ENCODE results near the gene NFIC.

DNA sequence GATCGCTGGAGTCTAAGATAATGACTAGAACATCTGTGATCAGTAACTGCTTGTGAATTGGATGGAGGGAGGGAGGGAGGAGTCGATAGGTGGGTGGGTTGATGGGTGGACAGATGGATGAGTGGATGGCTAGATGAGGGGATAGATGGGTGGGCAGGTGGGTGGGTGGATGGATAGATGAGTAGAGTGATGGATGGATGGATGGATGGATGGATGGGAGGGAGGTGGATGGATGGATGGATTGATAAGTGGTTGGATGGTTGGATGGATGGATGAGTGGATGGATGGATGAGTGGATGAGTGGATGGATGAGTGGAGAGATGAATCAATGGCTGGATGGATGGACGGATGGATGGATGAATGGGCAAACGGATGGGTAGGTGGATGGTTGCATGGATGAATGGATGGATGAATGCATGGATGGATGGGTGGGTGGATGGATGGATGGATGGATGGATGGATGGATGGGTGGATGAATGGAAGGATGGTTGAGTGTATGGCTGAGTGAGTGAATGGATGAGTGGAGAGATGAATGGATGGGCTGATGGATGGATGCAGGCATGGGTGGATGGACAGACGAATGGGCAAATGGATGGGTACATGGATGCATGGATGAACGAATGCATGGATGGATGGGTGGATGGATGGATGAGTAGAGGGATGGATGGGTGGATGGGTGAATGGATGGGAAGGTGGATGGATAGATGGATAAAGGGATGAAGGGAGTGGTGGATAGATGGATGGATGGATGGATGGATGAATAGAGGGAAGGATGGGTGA lies 44.0 kb upstream of the NFIC start:
- TF ChIP-seq, protein P1, sequence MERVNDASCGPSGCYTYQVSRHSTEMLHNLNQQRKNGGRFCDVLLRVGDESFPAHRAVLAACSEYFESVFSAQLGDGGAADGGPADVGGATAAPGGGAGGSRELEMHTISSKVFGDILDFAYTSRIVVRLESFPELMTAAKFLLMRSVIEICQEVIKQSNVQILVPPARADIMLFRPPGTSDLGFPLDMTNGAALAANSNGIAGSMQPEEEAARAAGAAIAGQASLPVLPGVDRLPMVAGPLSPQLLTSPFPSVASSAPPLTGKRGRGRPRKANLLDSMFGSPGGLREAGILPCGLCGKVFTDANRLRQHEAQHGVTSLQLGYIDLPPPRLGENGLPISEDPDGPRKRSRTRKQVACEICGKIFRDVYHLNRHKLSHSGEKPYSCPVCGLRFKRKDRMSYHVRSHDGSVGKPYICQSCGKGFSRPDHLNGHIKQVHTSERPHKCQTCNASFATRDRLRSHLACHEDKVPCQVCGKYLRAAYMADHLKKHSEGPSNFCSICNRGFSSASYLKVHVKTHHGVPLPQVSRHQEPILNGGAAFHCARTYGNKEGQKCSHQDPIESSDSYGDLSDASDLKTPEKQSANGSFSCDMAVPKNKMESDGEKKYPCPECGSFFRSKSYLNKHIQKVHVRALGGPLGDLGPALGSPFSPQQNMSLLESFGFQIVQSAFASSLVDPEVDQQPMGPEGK (CRISPR knock-in tag; IDR thresholded peaks at IDR 0.05; ENCODE audit: borderline replicate concordance) = no peak
- TF ChIP-seq ZFP30 (CRISPR knock-in tag; IDR thresholded peaks at IDR 0.05) = no peak
- no peak for TF ChIP-seq ZC3H10 (CRISPR knock-in tag; IDR thresholded peaks at IDR 0.05)
- TF ChIP-seq ZFP3 (CRISPR knock-in tag; IDR thresholded peaks at IDR 0.05) = no peak
- TF ChIP-seq PPARA (CRISPR knock-in tag; IDR thresholded peaks at IDR 0.05; ENCODE audit: borderline replicate concordance) = no peak
- no peak for TF ChIP-seq ZNF70 (CRISPR knock-in tag; IDR thresholded peaks at IDR 0.05)
- no peak for TF ChIP-seq SNAI2 (CRISPR knock-in tag; IDR thresholded peaks at IDR 0.05)
- TF ChIP-seq TCF4 (CRISPR knock-in tag; IDR thresholded peaks at IDR 0.05; ENCODE audit: borderline replicate concordance) = no peak
- TF ChIP-seq, protein P2, sequence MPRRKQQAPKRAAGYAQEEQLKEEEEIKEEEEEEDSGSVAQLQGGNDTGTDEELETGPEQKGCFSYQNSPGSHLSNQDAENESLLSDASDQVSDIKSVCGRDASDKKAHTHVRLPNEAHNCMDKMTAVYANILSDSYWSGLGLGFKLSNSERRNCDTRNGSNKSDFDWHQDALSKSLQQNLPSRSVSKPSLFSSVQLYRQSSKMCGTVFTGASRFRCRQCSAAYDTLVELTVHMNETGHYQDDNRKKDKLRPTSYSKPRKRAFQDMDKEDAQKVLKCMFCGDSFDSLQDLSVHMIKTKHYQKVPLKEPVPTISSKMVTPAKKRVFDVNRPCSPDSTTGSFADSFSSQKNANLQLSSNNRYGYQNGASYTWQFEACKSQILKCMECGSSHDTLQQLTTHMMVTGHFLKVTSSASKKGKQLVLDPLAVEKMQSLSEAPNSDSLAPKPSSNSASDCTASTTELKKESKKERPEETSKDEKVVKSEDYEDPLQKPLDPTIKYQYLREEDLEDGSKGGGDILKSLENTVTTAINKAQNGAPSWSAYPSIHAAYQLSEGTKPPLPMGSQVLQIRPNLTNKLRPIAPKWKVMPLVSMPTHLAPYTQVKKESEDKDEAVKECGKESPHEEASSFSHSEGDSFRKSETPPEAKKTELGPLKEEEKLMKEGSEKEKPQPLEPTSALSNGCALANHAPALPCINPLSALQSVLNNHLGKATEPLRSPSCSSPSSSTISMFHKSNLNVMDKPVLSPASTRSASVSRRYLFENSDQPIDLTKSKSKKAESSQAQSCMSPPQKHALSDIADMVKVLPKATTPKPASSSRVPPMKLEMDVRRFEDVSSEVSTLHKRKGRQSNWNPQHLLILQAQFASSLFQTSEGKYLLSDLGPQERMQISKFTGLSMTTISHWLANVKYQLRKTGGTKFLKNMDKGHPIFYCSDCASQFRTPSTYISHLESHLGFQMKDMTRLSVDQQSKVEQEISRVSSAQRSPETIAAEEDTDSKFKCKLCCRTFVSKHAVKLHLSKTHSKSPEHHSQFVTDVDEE (CRISPR knock-in tag; IDR thresholded peaks at IDR 0.05) = no peak
- no peak for TF ChIP-seq CREB5 (CRISPR knock-in tag; IDR thresholded peaks at IDR 0.05; ENCODE audit: low read depth)
